Mammary epithelial cell (primary cell): Measurements from ENCODE around the gene SELENOS.

ENCODE experiments used
- EZH2 ChIP-seq: IDR thresholded peaks from 2 replicates; pipeline ENCODE4 v1.6.1; 2012; ENCODE audit warnings: low read length, inconsistent platforms, borderline replicate concordance
- TF ChIP-seq, protein P1 (sequence below), 2 donors: IDR thresholded peaks in 1 of 2; conservative IDR thresholded peaks in 1 of 2; 2 replicates each; pipeline ENCODE4 v1.5.1; 2011 to 2012; ENCODE audit warnings: inconsistent platforms in 2 of 2, low read length in 2 of 2, mild to moderate bottlenecking in 2 of 2, control low read depth in 1 of 2, low read depth in 1 of 2; ENCODE audit not compliant: insufficient read depth in 1 of 2; ENCODE audit errors: extremely low read depth in 1 of 2

- TF ChIP-seq, protein P1, sequence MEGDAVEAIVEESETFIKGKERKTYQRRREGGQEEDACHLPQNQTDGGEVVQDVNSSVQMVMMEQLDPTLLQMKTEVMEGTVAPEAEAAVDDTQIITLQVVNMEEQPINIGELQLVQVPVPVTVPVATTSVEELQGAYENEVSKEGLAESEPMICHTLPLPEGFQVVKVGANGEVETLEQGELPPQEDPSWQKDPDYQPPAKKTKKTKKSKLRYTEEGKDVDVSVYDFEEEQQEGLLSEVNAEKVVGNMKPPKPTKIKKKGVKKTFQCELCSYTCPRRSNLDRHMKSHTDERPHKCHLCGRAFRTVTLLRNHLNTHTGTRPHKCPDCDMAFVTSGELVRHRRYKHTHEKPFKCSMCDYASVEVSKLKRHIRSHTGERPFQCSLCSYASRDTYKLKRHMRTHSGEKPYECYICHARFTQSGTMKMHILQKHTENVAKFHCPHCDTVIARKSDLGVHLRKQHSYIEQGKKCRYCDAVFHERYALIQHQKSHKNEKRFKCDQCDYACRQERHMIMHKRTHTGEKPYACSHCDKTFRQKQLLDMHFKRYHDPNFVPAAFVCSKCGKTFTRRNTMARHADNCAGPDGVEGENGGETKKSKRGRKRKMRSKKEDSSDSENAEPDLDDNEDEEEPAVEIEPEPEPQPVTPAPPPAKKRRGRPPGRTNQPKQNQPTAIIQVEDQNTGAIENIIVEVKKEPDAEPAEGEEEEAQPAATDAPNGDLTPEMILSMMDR (conservative IDR thresholded peaks at IDR 0.05 in 1 of 2, IDR thresholded peaks at IDR 0.05 in 1 of 2; ENCODE audit: extremely low read depth in 1 of 2, insufficient read depth in 1 of 2, low read depth in 1 of 2, low read length in 2 of 2): no peak
- no peak for TF ChIP-seq EZH2
These were observed 14.7 kb downstream of the SELENOS start for GRCh38 chr15:101262551-101262950.
